OCI-LY3 (cell line): ENCODE data around the gene ZNF768.

Source experiments
- CTCF ChIP-seq: fragments of 200-600, 300-600 bp; sonication (generic); IDR thresholded peaks from 2 replicates; pipeline ENCODE4 v1.5.1; 2014; ENCODE audit warnings: antibody characterized with exemption, low read length, low read depth
- EZH2phosphoT487 ChIP-seq: fragments of 200-600 bp; shearing (Covaris generic); IDR thresholded peaks from 2 replicates; pipeline ENCODE4 v1.6.1; 2018; ENCODE audit warnings: antibody characterized with exemption, mixed run types, low read depth

GRCh38 chr16:30509081-30509765 is 17.1 kb downstream of the ZNF768 start:
- TF ChIP-seq CTCF (no peak), EZH2phosphoT487 (no peak)
